HepG2 (cell line): Measurements from ENCODE around the gene SOCS1. TPM values are rescaled to one million over a fixed set of nuclear protein-coding genes. Genes with fewer than 3 reads are reported as not detected.

Source experiments
- CHD2 ChIP-seq: IDR thresholded peaks from 2 replicates; pipeline ENCODE4 v1.6.1; 2011; ENCODE audit warnings: low read depth, low read length, improper control_type of control experiment
- GATAD1 ChIP-seq: IDR thresholded peaks from 2 replicates; pipeline ENCODE4 v1.6.1; 2016; ENCODE audit warnings: missing genetic modification reagents, missing compliant biosample characterization
- HNRNPH1 ChIP-seq: fragments of 200-400 bp; formaldehyde crosslinking; optimal IDR thresholded peaks from 2 replicates; pipeline ENCODE3; 2017; ENCODE audit warnings: mild to moderate bottlenecking, low read depth, low read length
- MED13 ChIP-seq: sonication (generic); formaldehyde crosslinking; IDR thresholded peaks from 2 replicates; pipeline ENCODE4 v1.5.0; 2020; ENCODE audit warnings: missing genetic modification reagents
- MTF1 ChIP-seq: sonication (generic); formaldehyde crosslinking; IDR thresholded peaks from 2 replicates; pipeline ENCODE4 v1.5.0; 2020; ENCODE audit warnings: missing genetic modification reagents
- NFKBIZ ChIP-seq: IDR thresholded peaks from 2 replicates; pipeline ENCODE4 v1.6.1; 2018; ENCODE audit warnings: missing genetic modification reagents, missing compliant biosample characterization
- RFXAP ChIP-seq: sonication (generic); formaldehyde crosslinking; IDR thresholded peaks from 2 replicates; pipeline ENCODE4 v1.4.0; 2020; ENCODE audit warnings: missing genetic modification reagents, borderline replicate concordance
- SAFB2 ChIP-seq: sonication (generic); formaldehyde crosslinking; IDR thresholded peaks from 2 replicates; pipeline ENCODE4 v1.5.1; 2020; ENCODE audit warnings: missing genetic modification reagents, low read depth, mild to moderate bottlenecking, borderline replicate concordance
- SMAD3 ChIP-seq: sonication (generic); formaldehyde crosslinking; IDR thresholded peaks from 2 replicates; pipeline ENCODE4 v1.4.0; 2020; ENCODE audit warnings: missing genetic modification reagents
- SMARCE1 ChIP-seq: fragments of 450-650 bp; IDR thresholded peaks from 2 replicates; pipeline ENCODE4 v1.6.1; 2017; ENCODE audit warnings: borderline replicate concordance
- SNAPC2 ChIP-seq: sonication (generic); formaldehyde crosslinking; IDR thresholded peaks from 2 replicates; pipeline ENCODE4 v1.8.1; 2022; ENCODE audit warnings: mild to moderate bottlenecking, missing genetic modification reagents
- SPEN ChIP-seq: sonication (generic); formaldehyde crosslinking; IDR thresholded peaks from 2 replicates; pipeline ENCODE4 v1.5.1; 2020; ENCODE audit warnings: low read depth, mild to moderate bottlenecking, missing genetic modification reagents
- YEATS2 ChIP-seq: sonication (generic); formaldehyde crosslinking; IDR thresholded peaks from 2 replicates; pipeline ENCODE4 v1.4.0; 2020; ENCODE audit warnings: missing genetic modification reagents, borderline replicate concordance
- ZBTB7A ChIP-seq: sonication (generic); formaldehyde crosslinking; IDR thresholded peaks from 2 replicates; pipeline ENCODE4 v1.8.0; 2022; ENCODE audit warnings: mild to moderate bottlenecking, missing genetic modification reagents
- ZFP36L1 ChIP-seq: sonication (generic); formaldehyde crosslinking; IDR thresholded peaks from 2 replicates; pipeline ENCODE4 v1.8.0; 2022; ENCODE audit warnings: mild to moderate bottlenecking, missing genetic modification reagents, moderate library complexity
- ZNF264 ChIP-seq: sonication (generic); formaldehyde crosslinking; IDR thresholded peaks from 2 replicates; pipeline ENCODE4 v1.4.0; 2020; ENCODE audit warnings: missing genetic modification reagents
- ZNF30 ChIP-seq: sonication (generic); formaldehyde crosslinking; IDR thresholded peaks from 2 replicates; pipeline ENCODE4 v1.5.0; 2020; ENCODE audit warnings: mild to moderate bottlenecking, missing genetic modification reagents
- ZNF335 ChIP-seq: sonication (generic); formaldehyde crosslinking; IDR thresholded peaks from 2 replicates; pipeline ENCODE4 v1.4.0; 2020; ENCODE audit warnings: missing genetic modification reagents
- ZNF343 ChIP-seq: sonication (generic); formaldehyde crosslinking; IDR thresholded peaks from 2 replicates; pipeline ENCODE4 v1.4.0; 2020; ENCODE audit warnings: mild to moderate bottlenecking, missing genetic modification reagents
- ZNF460 ChIP-seq: sonication (generic); formaldehyde crosslinking; IDR thresholded peaks from 2 replicates; pipeline ENCODE4 v1.5.1; 2020; ENCODE audit warnings: missing genetic modification reagents, mild to moderate bottlenecking, borderline replicate concordance
- ZNF543 ChIP-seq: sonication (generic); formaldehyde crosslinking; IDR thresholded peaks from 2 replicates; pipeline ENCODE4 v1.4.0; 2020; ENCODE audit warnings: mild to moderate bottlenecking, missing genetic modification reagents
- ZNF567 ChIP-seq: sonication (generic); formaldehyde crosslinking; IDR thresholded peaks from 2 replicates; pipeline ENCODE4 v1.8.1; 2023; ENCODE audit warnings: mild to moderate bottlenecking, missing genetic modification reagents, borderline replicate concordance
- ZNF713 ChIP-seq: sonication (generic); formaldehyde crosslinking; IDR thresholded peaks from 2 replicates; pipeline ENCODE4 v1.4.0; 2020; ENCODE audit warnings: mild to moderate bottlenecking, missing genetic modification reagents
- ZSCAN21 ChIP-seq: sonication (generic); formaldehyde crosslinking; IDR thresholded peaks from 2 replicates; pipeline ENCODE4 v1.8.0; 2022; ENCODE audit warnings: mild to moderate bottlenecking, missing genetic modification reagents, moderate library complexity, borderline replicate concordance
- polyA plus RNA-seq, 8 experiments: library from polyadenylated mRNA; depleted of rRNA in 3 of 8; stranded (reverse) in 7 of 8; unstranded in 1 of 8; fragments of >200 nt; fragmentation: Illumina TruSeq in 4 of 8; extraction: Trizol in 4 of 8; gene quantifications; 2 replicates each; pipeline versions ENCODE4 v1.2.1 to v1.2.3, GENCODE V29; 2011 to 2016; ENCODE audit warnings: low read depth in 4 of 8, missing spikeins in 1 of 8, mixed read lengths in 1 of 8; ENCODE audit not compliant: insufficient read depth in 1 of 8
- total RNA-seq, 5 experiments: library from RNA; depleted of rRNA; stranded (reverse); fragments of >200 nt; fragmentation: Illumina TruSeq; extraction: Trizol; gene quantifications; 2 replicates each; pipeline ENCODE4 v1.2.3, GENCODE V29; 2016; ENCODE audit warnings: low read depth in 1 of 5
- TF ChIP-seq, protein P1 (sequence below): sonication (generic); formaldehyde crosslinking; IDR thresholded peaks from 2 replicates; pipeline ENCODE4 v1.8.1; 2023; ENCODE audit warnings: mild to moderate bottlenecking, missing genetic modification reagents
- TF ChIP-seq, protein P2 (sequence below): sonication (generic); formaldehyde crosslinking; conservative IDR thresholded peaks from 2 replicates; pipeline ENCODE4 v1.4.0; 2020; ENCODE audit warnings: missing genetic modification reagents
- TF ChIP-seq, protein P3 (sequence below): sonication (generic); formaldehyde crosslinking; IDR thresholded peaks from 2 replicates; pipeline ENCODE4 v1.8.1; 2023; ENCODE audit warnings: mild to moderate bottlenecking, moderate library complexity, missing genetic modification reagents

The SOCS1 gene
- total and polyA plus RNA-seq, 2 of the 13 experiments (the other 11 are each of a cell fraction or from before 2014, with no cell fraction given) = 5.3 to 6.3 TPM

DNA sequence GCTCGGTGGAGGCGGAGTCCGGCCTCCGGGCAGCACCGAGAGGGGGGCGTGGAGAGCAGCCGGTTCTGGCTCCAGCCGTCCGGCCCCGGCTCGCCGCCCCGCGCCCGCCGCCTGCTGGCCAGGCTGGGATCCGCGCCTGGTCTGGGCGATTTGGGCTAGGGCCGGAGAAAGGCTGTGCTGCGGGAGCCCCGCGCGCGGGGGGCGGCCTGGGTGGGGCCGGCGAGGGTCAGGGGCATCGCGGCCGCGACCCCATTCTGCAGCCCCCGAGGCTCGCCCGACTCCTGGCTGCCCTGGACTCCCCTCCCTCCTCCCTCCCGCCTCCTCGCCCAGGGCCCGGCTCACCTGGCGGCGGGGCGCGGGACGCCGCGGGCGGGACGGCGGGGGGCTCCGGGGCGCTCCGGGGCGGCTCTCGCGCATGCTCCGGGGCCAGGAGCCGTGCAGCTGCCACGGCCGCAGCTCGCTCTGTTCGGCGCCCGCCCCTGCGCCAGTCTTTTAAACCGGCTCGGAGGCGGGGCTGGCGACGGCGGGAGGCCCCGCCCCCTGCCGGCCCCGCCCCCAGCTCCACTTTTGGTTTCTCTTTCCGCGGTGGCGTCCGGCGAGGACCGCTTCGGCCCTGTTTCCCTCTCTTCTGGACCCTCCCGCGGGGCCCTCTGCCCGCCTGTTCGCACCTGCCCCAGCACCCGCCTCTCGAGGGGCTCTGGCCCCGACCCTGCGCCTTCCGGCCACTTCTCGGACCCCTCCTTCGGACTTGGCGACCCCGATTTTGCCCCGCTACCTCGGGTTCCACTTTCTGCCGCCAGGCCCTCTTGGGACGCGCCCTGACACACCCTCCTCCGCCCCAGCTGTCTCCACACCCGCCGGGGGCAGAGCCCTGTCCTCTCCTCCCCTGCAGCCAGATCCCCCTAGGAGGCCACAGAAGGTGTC is at the start of gene SOCS1 (continued):
- TF ChIP-seq ZFP36L1 (no peak), ZBTB7A (CRISPR knock-in tag) (0 out of 2 replicates have a peak, but pooled peaks have one; percentile 87), ZSCAN21 (CRISPR knock-in tag) (peak; percentile 49), ZNF460 (CRISPR knock-in tag) (no peak), ZNF713 (CRISPR knock-in tag) (0 out of 2 replicates have a peak, but pooled peaks have one; percentile 24), CHD2 (no peak), ZNF335 (CRISPR knock-in tag) (peak; percentile 88), SMARCE1 (peak; percentile 18; the same call in 1 of the 2 replicates), ZNF30 (CRISPR knock-in tag) (no peak), HNRNPH1 (peak; percentile 38), SMAD3 (CRISPR knock-in tag) (no peak; the same call in 1 of the 2 replicates), NFKBIZ (CRISPR knock-in tag) (peak; percentile 38; the same call in 1 of the 2 replicates), MED13 (peak; percentile 7), SAFB2 (CRISPR knock-in tag) (no peak; the same call in 1 of the 2 replicates), ZNF264 (peak; percentile 64; the same call in 1 of the 2 replicates), GATAD1 (CRISPR knock-in tag) (peak; percentile 40; the same call in 1 of the 2 replicates), YEATS2 (no peak; the same call in 1 of the 2 replicates), ZNF543 (CRISPR knock-in tag) (0 out of 2 replicates have a peak, but pooled peaks have one; percentile 59), RFXAP (CRISPR knock-in tag) (no peak; the same call in 1 of the 2 replicates), MTF1 (peak; percentile 23; the same call in 1 of the 2 replicates), ZNF567 (peak; percentile 28), SNAPC2 (peak; percentile 84; the same call in 1 of the 2 replicates), ZNF343 (CRISPR knock-in tag) (no peak), SPEN (CRISPR knock-in tag) (peak; percentile 15)
- TF ChIP-seq, protein P1, sequence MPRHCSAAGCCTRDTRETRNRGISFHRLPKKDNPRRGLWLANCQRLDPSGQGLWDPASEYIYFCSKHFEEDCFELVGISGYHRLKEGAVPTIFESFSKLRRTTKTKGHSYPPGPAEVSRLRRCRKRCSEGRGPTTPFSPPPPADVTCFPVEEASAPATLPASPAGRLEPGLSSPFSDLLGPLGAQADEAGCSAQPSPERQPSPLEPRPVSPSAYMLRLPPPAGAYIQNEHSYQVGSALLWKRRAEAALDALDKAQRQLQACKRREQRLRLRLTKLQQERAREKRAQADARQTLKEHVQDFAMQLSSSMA (CRISPR knock-in tag) = no peak
- TF ChIP-seq, protein P2, sequence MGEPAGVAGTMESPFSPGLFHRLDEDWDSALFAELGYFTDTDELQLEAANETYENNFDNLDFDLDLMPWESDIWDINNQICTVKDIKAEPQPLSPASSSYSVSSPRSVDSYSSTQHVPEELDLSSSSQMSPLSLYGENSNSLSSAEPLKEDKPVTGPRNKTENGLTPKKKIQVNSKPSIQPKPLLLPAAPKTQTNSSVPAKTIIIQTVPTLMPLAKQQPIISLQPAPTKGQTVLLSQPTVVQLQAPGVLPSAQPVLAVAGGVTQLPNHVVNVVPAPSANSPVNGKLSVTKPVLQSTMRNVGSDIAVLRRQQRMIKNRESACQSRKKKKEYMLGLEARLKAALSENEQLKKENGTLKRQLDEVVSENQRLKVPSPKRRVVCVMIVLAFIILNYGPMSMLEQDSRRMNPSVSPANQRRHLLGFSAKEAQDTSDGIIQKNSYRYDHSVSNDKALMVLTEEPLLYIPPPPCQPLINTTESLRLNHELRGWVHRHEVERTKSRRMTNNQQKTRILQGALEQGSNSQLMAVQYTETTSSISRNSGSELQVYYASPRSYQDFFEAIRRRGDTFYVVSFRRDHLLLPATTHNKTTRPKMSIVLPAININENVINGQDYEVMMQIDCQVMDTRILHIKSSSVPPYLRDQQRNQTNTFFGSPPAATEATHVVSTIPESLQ (CRISPR knock-in tag) = no peak
- TF ChIP-seq, protein P3, sequence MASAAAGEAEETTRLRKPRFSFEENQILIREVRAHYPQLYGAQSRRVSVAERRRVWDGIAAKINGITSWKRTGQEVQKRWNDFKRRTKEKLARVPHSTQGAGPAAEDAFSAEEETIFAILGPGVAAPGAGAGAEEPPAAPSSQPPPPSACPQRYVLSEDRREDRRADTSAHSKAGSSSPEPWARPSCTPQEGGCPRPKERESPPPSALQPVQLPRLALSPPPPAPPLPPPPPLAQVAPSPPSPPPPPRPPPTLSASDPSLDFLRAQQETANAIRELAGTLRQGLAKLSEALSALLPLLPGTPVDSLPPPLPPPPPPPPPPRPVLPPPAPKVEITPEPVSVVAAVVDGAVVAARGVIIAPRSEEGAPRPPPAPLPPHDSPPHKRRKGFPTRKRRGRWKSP = peak; percentile 70; the same call in 1 of the 2 replicates
